HepG2 (cell line): ENCODE results near the gene TBX6. TPM values are rescaled to one million over a fixed set of nuclear protein-coding genes. Genes with fewer than 3 reads are reported as not detected.
A peak's percentile ranks its signal among the peaks of the same experiment; 100 is the strongest.

ENCODE experiments used
- CBX1 ChIP-seq: IDR thresholded peaks from one replicate; pipeline ENCODE4 v1.6.1; 2016; ENCODE audit warnings: antibody characterized with exemption, low read depth
- CBX5 ChIP-seq: sonication (generic); formaldehyde crosslinking; IDR thresholded peaks from 2 replicates; pipeline ENCODE4 v1.4.0; 2020; ENCODE audit warnings: missing genetic modification reagents, borderline replicate concordance
- CENPBD1 ChIP-seq: sonication (generic); formaldehyde crosslinking; IDR thresholded peaks from 2 replicates; pipeline ENCODE4 v1.8.0; 2022; ENCODE audit warnings: missing genetic modification reagents, low read depth, mild to moderate bottlenecking, borderline replicate concordance
- EED ChIP-seq: sonication (generic); formaldehyde crosslinking; IDR thresholded peaks from 2 replicates; pipeline ENCODE4 v1.5.0; 2020; ENCODE audit warnings: mild to moderate bottlenecking, missing genetic modification reagents
- ELF1 ChIP-seq: sonication (generic); formaldehyde crosslinking; IDR thresholded peaks from 2 replicates; pipeline ENCODE4 v1.4.0; 2020; ENCODE audit warnings: missing genetic modification reagents
- FOXA3 ChIP-seq: IDR thresholded peaks from 2 replicates; pipeline ENCODE4 v1.6.1; 2016; ENCODE audit warnings: missing genetic modification reagents, missing compliant biosample characterization
- GFI1 ChIP-seq: sonication (generic); formaldehyde crosslinking; IDR thresholded peaks from 2 replicates; pipeline ENCODE4 v1.5.0; 2020; ENCODE audit warnings: missing genetic modification reagents, mild to moderate bottlenecking, borderline replicate concordance
- HIC2 ChIP-seq: sonication (generic); formaldehyde crosslinking; IDR thresholded peaks from 2 replicates; pipeline ENCODE4 v1.9.0; 2022; ENCODE audit warnings: low read depth, missing genetic modification reagents
- IKZF4 ChIP-seq: sonication (generic); formaldehyde crosslinking; IDR thresholded peaks from 2 replicates; pipeline ENCODE4 v1.5.1; 2020; ENCODE audit warnings: borderline replicate concordance, mild to moderate bottlenecking, low read depth, missing genetic modification reagents; ENCODE audit errors: not compliant biosample characterization
- MAFK ChIP-seq, 2 experiments: IDR thresholded peaks in 1 of 2; conservative IDR thresholded peaks in 1 of 2; 2 replicates each; pipeline ENCODE4 v1.6.1; 2011; ENCODE audit warnings: improper control_type of control experiment in 2 of 2, low read length in 2 of 2
- MXD3 ChIP-seq: IDR thresholded peaks from 2 replicates; pipeline ENCODE4 v1.6.1; 2016; ENCODE audit warnings: mild to moderate bottlenecking, missing biosample characterization, missing genetic modification reagents
- PAF1 ChIP-seq: IDR thresholded peaks from 2 replicates; pipeline ENCODE4 v1.6.1; 2016; ENCODE audit warnings: missing genetic modification reagents, missing compliant biosample characterization
- PCBP1 ChIP-seq: fragments of 200-400 bp; formaldehyde crosslinking; IDR thresholded peaks from 2 replicates; pipeline ENCODE4 v1.6.1; 2017; ENCODE audit warnings: mild to moderate bottlenecking, low read depth, low read length, borderline replicate concordance
- SRSF9 ChIP-seq: fragments of 200-400 bp; formaldehyde crosslinking; IDR thresholded peaks from 2 replicates; pipeline ENCODE4 v1.6.1; 2018; ENCODE audit warnings: borderline replicate concordance, mild to moderate bottlenecking, low read depth, low read length; ENCODE audit not compliant: insufficient read depth, poor library complexity, severe bottlenecking
- ZBTB21 ChIP-seq: sonication (generic); formaldehyde crosslinking; IDR thresholded peaks from 2 replicates; pipeline ENCODE4 v1.4.0; 2020; ENCODE audit warnings: missing genetic modification reagents
- ZBTB43 ChIP-seq: sonication (generic); formaldehyde crosslinking; conservative IDR thresholded peaks from 2 replicates; pipeline ENCODE4 v1.4.0; 2020; ENCODE audit warnings: missing genetic modification reagents
- ZNF101 ChIP-seq: sonication (generic); formaldehyde crosslinking; IDR thresholded peaks from 2 replicates; pipeline ENCODE4 v1.4.0; 2020; ENCODE audit warnings: mild to moderate bottlenecking, low read depth, missing genetic modification reagents, borderline replicate concordance
- ZNF124 ChIP-seq: sonication (generic); formaldehyde crosslinking; IDR thresholded peaks from 2 replicates; pipeline ENCODE4 v1.4.0; 2020; ENCODE audit warnings: missing genetic modification reagents
- ZNF24 ChIP-seq: fragments of 450-650 bp; IDR thresholded peaks from 2 replicates; pipeline ENCODE4 v1.6.1; 2017; ENCODE audit warnings: antibody characterized with exemption, mild to moderate bottlenecking
- ZNF329 ChIP-seq: sonication (generic); formaldehyde crosslinking; IDR thresholded peaks from 2 replicates; pipeline ENCODE4 v1.9.0; 2021; ENCODE audit warnings: low read depth, mild to moderate bottlenecking, missing genetic modification reagents
- ZNF333 ChIP-seq: sonication (generic); formaldehyde crosslinking; IDR thresholded peaks from 2 replicates; pipeline ENCODE4 v1.4.0; 2020; ENCODE audit warnings: mild to moderate bottlenecking, missing genetic modification reagents, borderline replicate concordance
- ZNF597 ChIP-seq: sonication (generic); formaldehyde crosslinking; IDR thresholded peaks from 2 replicates; pipeline ENCODE4 v1.5.0; 2020; ENCODE audit warnings: missing genetic modification reagents
- ZNF619 ChIP-seq: sonication (generic); formaldehyde crosslinking; IDR thresholded peaks from 2 replicates; pipeline ENCODE4 v1.4.0; 2020; ENCODE audit warnings: mild to moderate bottlenecking, missing genetic modification reagents
- ZNF629 ChIP-seq: sonication (generic); formaldehyde crosslinking; conservative IDR thresholded peaks from 2 replicates; pipeline ENCODE4 v1.5.0; 2020; ENCODE audit warnings: missing genetic modification reagents
- polyA plus RNA-seq, 8 experiments: library from polyadenylated mRNA; depleted of rRNA in 3 of 8; stranded (reverse) in 7 of 8; unstranded in 1 of 8; fragments of >200 nt; fragmentation: Illumina TruSeq in 4 of 8; extraction: Trizol in 4 of 8; gene quantifications; 2 replicates each; pipeline versions ENCODE4 v1.2.1 to v1.2.3, GENCODE V29; 2011 to 2016; ENCODE audit warnings: low read depth in 4 of 8, missing spikeins in 1 of 8, mixed read lengths in 1 of 8; ENCODE audit not compliant: insufficient read depth in 1 of 8
- total RNA-seq, 5 experiments: library from RNA; depleted of rRNA; stranded (reverse); fragments of >200 nt; fragmentation: Illumina TruSeq; extraction: Trizol; gene quantifications; 2 replicates each; pipeline ENCODE4 v1.2.3, GENCODE V29; 2016; ENCODE audit warnings: low read depth in 1 of 5

Gene TBX6
- total and polyA plus RNA-seq, 2 of the 13 experiments (the other 11 are each of a cell fraction or from before 2014, with no cell fraction given) = 0.24 to 0.42 TPM

- TF ChIP-seq ZBTB43 (CRISPR knock-in tag) (no peak), CBX1 (peak; percentile 38), CBX5 (CRISPR knock-in tag) (no peak), EED (0 out of 2 replicates have a peak, but pooled peaks have one; percentile 13), PCBP1 (peak; percentile 92; the same call in 1 of the 2 replicates), SRSF9 (no peak), ZNF101 (CRISPR knock-in tag) (0 out of 2 replicates have a peak, but pooled peaks have one; percentile 5), IKZF4 (no peak), ZNF619 (peak; percentile 97), ZNF124 (no peak; the same call in 1 of the 2 replicates), MXD3 (CRISPR knock-in tag) (peak; percentile 54; the same call in 1 of the 2 replicates), ZNF24 (no peak), ZBTB21 (CRISPR knock-in tag) (no peak), ZNF629 (CRISPR knock-in tag) (0 out of 2 replicates have a peak, but pooled peaks have one; percentile 22), ELF1 (CRISPR knock-in tag) (peak; percentile 48; the same call in 1 of the 2 replicates), CENPBD1 (CRISPR knock-in tag) (no peak), ZNF329 (CRISPR knock-in tag) (no peak), ZNF597 (CRISPR knock-in tag) (no peak), MAFK (conservative IDR thresholded peaks at IDR 0.05 in 1 of 2, IDR thresholded peaks at IDR 0.05 in 1 of 2; ENCODE audit: low read length in 2 of 2) (no peak), HIC2 (CRISPR knock-in tag) (no peak), FOXA3 (peak; percentile 46; the same call in 1 of the 2 replicates), GFI1 (peak; percentile 10; the same call in 1 of the 2 replicates), ZNF333 (CRISPR knock-in tag) (peak; percentile 97), PAF1 (CRISPR knock-in tag) (no peak)
Observed at GRCh38 chr16:30112197-30113030, 20.7 kb upstream of the TBX6 start (continued).
